Ascending aorta (tissue), 2 donors: Measurements from ENCODE around the gene TUBB4A. TPM values are rescaled to one million over a fixed set of nuclear protein-coding genes. Genes with fewer than 3 reads are reported as not detected.

Experiments used
- DNase-seq, 2 donors: peaks; one replicate each; pipeline ENCODE4 v3.0.0-alpha.2; 2019; ENCODE audit warnings: low spot score in 2 of 2
- H3K27ac ChIP-seq, 2 donors: fragments of 200-600 bp; sonication (generic); one replicate each; pipeline ENCODE4 v1.5.1; 2016 to 2017; ENCODE audit warnings: mild to moderate bottlenecking in 1 of 2
- H3K27me3 ChIP-seq: fragments of 200-600 bp; sonication (generic); one replicate; pipeline ENCODE4 v1.5.1; 2017
- H3K36me3 ChIP-seq, 2 donors: fragments of 200-600 bp; sonication (generic); one replicate each; pipeline ENCODE4 v1.5.1; 2016
- H3K4me1 ChIP-seq, 2 donors: fragments of 200-600 bp; sonication (generic); one replicate each; pipeline ENCODE4 v1.5.1; 2016 to 2017; ENCODE audit warnings: mild to moderate bottlenecking in 1 of 2
- H3K4me3 ChIP-seq, 2 donors: fragments of 200-600 bp; sonication (generic); one replicate each; pipeline ENCODE4 v1.5.1; 2016 to 2017; ENCODE audit warnings: mild to moderate bottlenecking in 1 of 2
- H3K9me3 ChIP-seq, 2 donors: fragments of 200-600 bp; sonication (generic); one replicate each; pipeline ENCODE4 v1.5.1; 2016
- intact Hi-C: fragments of 100-400 bp; cut with DNase I; formaldehyde crosslinking; loops from one replicate; pipeline ENCODE4 v1.15.1; 2023
- total RNA-seq: library from RNA; depleted of rRNA; stranded (reverse); fragments of >200 nt; gene quantifications from one replicate; pipeline ENCODE4 v1.1.0, GENCODE V29; 2016
- TF ChIP-seq, protein P1 (sequence below), 3 experiments: fragments of 200-600 bp in 2 of 3; fragments of 450-650 bp in 1 of 3; sonication (generic) in 2 of 3; IDR thresholded peaks; one replicate each; pipeline ENCODE4 v1.5.1; 2016 to 2019; ENCODE audit warnings: antibody characterized with exemption in 3 of 3, mild to moderate bottlenecking in 1 of 3, moderate library complexity in 1 of 3

Gene TUBB4A
- total RNA-seq, 1 donor from 2014 or later = 0.75 TPM

DNA sequence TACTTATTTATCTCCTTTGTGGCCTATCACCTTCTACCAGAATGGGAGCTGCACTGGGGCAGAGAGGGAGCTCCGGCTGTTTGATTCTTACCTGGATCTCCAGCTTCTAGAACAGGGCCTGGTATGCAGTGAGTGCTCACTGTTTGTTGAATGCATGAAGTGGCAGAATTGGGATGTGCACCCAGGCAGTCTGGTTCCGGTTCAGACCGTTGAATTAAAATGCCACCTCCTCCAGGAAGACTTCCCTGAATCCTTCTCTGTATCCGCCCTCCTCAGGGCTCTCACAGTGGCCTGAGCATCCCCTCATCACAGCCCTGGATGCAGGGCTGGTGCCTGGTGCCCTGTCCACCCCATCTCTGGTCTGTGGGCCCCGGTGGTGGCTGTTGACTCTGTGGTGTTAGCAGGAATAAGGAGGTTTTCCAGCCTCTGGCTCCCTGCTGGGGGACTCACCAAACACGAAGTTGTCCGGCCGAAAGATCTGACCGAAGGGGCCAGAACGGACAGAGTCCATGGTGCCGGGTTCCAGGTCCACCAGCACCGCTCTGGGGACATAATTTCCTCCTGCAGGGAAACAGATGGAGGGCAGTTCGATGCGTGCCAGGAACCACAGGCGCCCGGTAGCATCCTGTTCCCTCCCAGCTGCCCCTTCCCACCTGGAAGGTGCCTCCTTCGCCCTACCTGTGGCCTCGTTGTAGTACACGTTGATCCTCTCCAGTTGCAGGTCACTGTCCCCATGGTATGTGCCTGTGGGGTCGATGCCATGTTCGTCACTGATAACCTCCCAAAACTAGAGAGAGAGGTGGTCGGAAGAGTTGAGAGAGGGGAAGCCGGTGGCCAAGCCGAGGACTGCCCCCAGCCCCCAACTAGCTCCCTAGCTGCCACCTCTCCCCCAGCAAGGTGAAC, 1.0 kb downstream of the TUBB4A start:
- peaks cover 15% of the 10 kb centered on the region for H3K27me3 ChIP-seq
- no peak overlapping the region for H3K27ac ChIP-seq
- DNase-seq = no peak
- no peaks in the 10 kb centered on the region for H3K9me3 ChIP-seq
- H3K36me3 ChIP-seq = no peaks in the 10 kb centered on the region
- intact Hi-C loops = no loop called here
- peaks cover 0 to 5% of the 10 kb centered on the region in 2 donors for H3K4me1 ChIP-seq
- peak overlapping the region; percentile 47 to 51 for H3K4me3 ChIP-seq
- TF ChIP-seq, protein P1, sequence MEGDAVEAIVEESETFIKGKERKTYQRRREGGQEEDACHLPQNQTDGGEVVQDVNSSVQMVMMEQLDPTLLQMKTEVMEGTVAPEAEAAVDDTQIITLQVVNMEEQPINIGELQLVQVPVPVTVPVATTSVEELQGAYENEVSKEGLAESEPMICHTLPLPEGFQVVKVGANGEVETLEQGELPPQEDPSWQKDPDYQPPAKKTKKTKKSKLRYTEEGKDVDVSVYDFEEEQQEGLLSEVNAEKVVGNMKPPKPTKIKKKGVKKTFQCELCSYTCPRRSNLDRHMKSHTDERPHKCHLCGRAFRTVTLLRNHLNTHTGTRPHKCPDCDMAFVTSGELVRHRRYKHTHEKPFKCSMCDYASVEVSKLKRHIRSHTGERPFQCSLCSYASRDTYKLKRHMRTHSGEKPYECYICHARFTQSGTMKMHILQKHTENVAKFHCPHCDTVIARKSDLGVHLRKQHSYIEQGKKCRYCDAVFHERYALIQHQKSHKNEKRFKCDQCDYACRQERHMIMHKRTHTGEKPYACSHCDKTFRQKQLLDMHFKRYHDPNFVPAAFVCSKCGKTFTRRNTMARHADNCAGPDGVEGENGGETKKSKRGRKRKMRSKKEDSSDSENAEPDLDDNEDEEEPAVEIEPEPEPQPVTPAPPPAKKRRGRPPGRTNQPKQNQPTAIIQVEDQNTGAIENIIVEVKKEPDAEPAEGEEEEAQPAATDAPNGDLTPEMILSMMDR (IDR thresholded peaks at IDR 0.05) = no peak

DNA sequence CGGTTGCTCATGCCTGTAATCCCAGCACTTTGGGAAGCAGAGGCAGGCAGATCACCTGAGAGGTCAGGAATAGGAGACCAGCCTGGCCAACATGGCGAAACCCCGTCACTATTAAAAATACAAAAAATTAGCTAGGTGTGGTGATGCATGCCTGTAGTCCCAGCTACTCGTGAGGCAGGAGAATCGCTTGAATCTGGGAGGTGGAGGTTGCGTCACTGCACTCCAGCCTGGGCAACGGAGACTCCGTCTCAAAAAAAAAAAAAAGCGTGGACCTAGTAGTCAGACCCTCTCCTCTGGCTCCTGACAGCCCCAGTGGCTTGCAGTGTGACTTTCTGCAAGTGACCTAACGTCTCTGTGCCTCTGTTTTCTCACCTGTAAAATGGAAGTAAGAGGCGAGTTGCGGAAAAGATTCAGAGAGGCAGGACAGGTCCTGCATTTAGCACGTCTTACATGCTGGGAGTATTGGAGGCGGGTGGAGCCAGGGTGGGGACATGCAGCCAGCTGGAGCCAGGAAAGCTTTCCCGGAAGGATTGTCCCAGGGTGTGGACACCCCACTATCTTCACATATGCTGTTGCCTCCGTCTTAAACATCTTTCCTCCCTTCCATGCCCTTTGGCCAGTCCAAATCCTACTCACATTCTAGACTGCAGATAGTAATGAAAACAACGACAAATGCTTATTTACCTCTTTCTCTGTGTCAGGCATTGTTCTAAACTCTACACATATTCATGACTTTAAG, 2.9 kb downstream of the TUBB4A start:
- Histone ChIP-seq H3K4me3 (no peak overlapping the region), H3K27ac (no peak overlapping the region), H3K9me3 (no peaks in the 10 kb centered on the region), H3K27me3 (peaks cover 15% of the 10 kb centered on the region), H3K36me3 (no peaks in the 10 kb centered on the region), H3K4me1 (peaks cover 0 to 5% of the 10 kb centered on the region in 2 donors)
- TF ChIP-seq, protein P1 (IDR thresholded peaks at IDR 0.05) = no peak
- no peak for DNase-seq
- intact Hi-C loops = no loop called here

DNA sequence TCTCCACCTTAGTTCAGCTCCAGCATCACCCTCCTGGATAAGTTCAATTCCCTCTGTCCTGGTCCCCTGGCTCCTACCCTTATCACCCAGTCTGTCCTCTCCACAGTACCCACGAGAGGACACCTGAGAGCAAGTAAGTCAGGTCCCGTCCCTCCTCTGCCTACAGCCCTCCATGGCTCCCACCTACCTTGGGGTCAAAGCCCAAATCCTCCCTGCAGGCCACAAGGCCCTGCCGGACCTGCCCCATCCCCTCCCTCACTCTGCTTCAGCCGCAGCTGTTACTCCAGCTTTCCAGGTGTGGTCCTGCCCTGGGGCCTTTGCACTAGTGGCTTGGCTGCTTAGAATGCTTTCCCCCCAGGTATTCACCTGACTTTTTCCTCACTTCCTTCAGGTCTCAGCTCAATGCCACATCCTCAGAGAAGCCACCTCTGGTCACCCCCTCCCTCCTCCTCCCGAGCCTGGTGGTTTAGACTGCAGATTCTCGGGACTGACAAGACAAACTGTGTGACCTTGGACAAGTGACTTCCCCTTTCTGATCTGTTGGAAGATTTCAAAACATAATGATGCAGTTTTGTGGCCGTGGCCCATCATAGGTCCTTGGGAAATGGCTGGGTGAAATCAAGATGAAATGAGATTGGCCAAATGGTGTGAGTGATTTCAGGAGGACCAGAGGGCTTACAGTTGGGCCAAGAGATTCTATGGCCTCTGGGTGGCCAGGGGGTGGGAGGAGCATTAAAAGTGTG, 3.6 kb downstream of the TUBB4A start:
- Histone ChIP-seq H3K4me1 (peaks cover 0 to 5% of the 10 kb centered on the region in 2 donors), H3K27me3 (peaks cover 15% of the 10 kb centered on the region), H3K36me3 (no peaks in the 10 kb centered on the region), H3K9me3 (no peaks in the 10 kb centered on the region), H3K4me3 (no peak overlapping the region), H3K27ac (no peak overlapping the region)
- TF ChIP-seq, protein P1 (IDR thresholded peaks at IDR 0.05) = no peak
- intact Hi-C loops = no loop called here
- DNase-seq = no peak

DNA sequence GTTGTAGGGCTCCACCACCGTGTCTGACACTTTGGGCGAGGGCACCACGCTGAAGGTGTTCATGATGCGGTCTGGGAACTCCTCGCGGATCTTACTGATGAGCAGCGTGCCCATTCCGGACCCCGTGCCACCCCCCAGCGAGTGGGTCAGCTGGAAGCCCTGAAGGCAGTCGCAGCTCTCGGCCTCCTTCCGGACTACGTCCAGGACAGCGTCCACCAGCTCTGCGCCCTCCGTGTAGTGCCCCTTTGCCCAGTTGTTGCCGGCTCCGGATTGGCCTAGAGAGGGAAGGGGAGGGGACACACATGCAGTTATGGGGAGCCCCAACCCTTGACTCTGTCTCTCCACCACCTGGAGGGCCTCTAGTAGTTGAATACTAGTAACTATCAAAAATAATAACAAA, 6.2 kb downstream of the TUBB4A start:
- Histone ChIP-seq H3K27me3 (no peaks in the 10 kb centered on the region), H3K4me1 (no peaks in the 10 kb centered on the region), H3K36me3 (no peaks in the 10 kb centered on the region), H3K27ac (no peak overlapping the region), H3K4me3 (no peak overlapping the region), H3K9me3 (no peaks in the 10 kb centered on the region)
- intact Hi-C loops = no loop called here
- DNase-seq = no peak
- TF ChIP-seq, protein P1 (IDR thresholded peaks at IDR 0.05) = no peak

DNA sequence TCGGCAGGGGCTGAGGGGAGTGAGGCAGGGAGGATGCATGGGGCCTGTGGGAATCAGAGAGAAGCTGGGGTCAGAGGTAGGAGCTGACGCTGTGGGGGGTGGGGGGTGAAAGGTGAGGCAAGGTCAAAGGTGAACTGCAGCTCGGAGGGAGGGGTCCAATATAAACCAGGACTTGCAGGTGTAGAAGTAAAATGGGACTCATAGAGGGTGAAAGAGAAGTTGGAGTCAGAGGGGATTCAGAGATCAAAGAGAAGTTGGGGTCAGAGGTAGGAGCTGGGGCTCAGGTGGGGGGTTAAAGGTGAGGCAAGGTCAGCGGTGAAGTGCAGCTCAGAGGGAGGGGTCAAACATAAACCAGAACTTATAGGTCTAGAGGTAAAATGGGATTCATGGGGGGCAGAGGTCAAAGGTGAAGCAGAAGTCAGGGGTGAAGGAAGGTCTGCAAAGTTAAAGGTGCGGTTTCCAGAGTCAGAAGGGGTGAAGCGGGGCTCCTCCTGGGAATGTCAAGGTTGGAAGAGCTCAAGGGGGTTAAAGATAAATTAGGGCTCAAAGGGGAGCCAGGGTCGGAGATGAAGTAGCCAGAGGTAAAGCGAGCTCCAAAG, 7.6 kb downstream of the TUBB4A start:
- Histone ChIP-seq H3K27me3 (no peaks in the 10 kb centered on the region), H3K36me3 (no peaks in the 10 kb centered on the region), H3K27ac (no peak overlapping the region), H3K4me3 (no peak overlapping the region), H3K4me1 (no peaks in the 10 kb centered on the region), H3K9me3 (no peaks in the 10 kb centered on the region)
- TF ChIP-seq, protein P1 (IDR thresholded peaks at IDR 0.05) = no peak
- no peak for DNase-seq
- intact Hi-C loops = no loop called here
